Ramos (cell line): ENCODE data around the gene SIRPB2.

Experiments used
- in situ Hi-C: fragments of 300-500 bp; cut with MboI; formaldehyde crosslinking; loops from one replicate; pipeline ENCODE4 v1.14.3; 2022; ENCODE audit warnings: low sequenced_read_pairs; ENCODE audit not compliant: unreplicated experiment

SIRPB2 gene

GRCh38 chr20:1449370-1449769, 41.9 kb downstream of the SIRPB2 start:
- in situ Hi-C loops = no loop called here

GRCh38 chr20:1448081-1448620, 43.1 kb downstream of the SIRPB2 start:
- in situ Hi-C loops = no loop called here

GRCh38 chr20:1446536-1446935, 44.7 kb downstream of the SIRPB2 start:
- in situ Hi-C loops = no loop called here

- in situ Hi-C loops = no loop called here
Measured at GRCh38 chr20:1443085-1443484, 48.1 kb downstream of the SIRPB2 start.

- in situ Hi-C loops = no loop called here
Measured at GRCh38 chr20:1442304-1442703, 48.9 kb downstream of the SIRPB2 start.

- in situ Hi-C loops = no loop called here
Measured at GRCh38 chr20:1441133-1441532, 50.1 kb downstream of the SIRPB2 start.

GRCh38 chr20:1440024-1440423, 51.2 kb downstream of the SIRPB2 start:
- in situ Hi-C loops = no loop called here

- in situ Hi-C loops = loop anchor here (5.0 kb wide), 1 partner anchor 121 kb away; no protein-coding TSS in a partner anchor
Measured at GRCh38 chr20:1438361-1438760, 52.9 kb downstream of the SIRPB2 start.

GRCh38 chr20:1437235-1437904, 53.9 kb downstream of the SIRPB2 start:
- in situ Hi-C loops = loop anchor here (5.0 kb wide), 1 partner anchor 120 kb away; no protein-coding TSS in a partner anchor

- in situ Hi-C loops = loop anchor here (5.0 kb wide), 1 partner anchor 119 kb away; no protein-coding TSS in a partner anchor
Measured at GRCh38 chr20:1436263-1436662, 55.0 kb downstream of the SIRPB2 start.

GRCh38 chr20:1435337-1435699, 55.9 kb downstream of the SIRPB2 start:
- in situ Hi-C loops = loop anchor here (5.0 kb wide), 1 partner anchor 118 kb away; no protein-coding TSS in a partner anchor

GRCh38 chr20:1434571-1435336, 56.5 kb downstream of the SIRPB2 start:
- in situ Hi-C loops = loop anchor here (5.0 kb wide), 1 partner anchor 117 kb away; no protein-coding TSS in a partner anchor

- in situ Hi-C loops = no loop called here
Measured at GRCh38 chr20:1431158-1431557, 60.1 kb downstream of the SIRPB2 start.

- in situ Hi-C loops = no loop called here
Measured at GRCh38 chr20:1430004-1430451, 61.2 kb downstream of the SIRPB2 start.

- in situ Hi-C loops = no loop called here
Measured at GRCh38 chr20:1429143-1429728, 62.0 kb downstream of the SIRPB2 start.

GRCh38 chr20:1427457-1428054, 63.7 kb downstream of the SIRPB2 start:
- in situ Hi-C loops = no loop called here

GRCh38 chr20:1426231-1426849, 64.9 kb downstream of the SIRPB2 start:
- in situ Hi-C loops = no loop called here
